HepG2 (cell line): ENCODE data around the gene U2AF1L4. TPM values are rescaled to one million over a fixed set of nuclear protein-coding genes. Genes with fewer than 3 reads are reported as not detected.

Source experiments
- HDAC1 ChIP-seq: sonication (generic); formaldehyde crosslinking; IDR thresholded peaks from 2 replicates; pipeline ENCODE4 v1.5.1; 2020; ENCODE audit warnings: mild to moderate bottlenecking, missing genetic modification reagents
- MATR3 ChIP-seq: sonication (generic); formaldehyde crosslinking; IDR thresholded peaks from 2 replicates; pipeline ENCODE4 v1.4.0; 2020; ENCODE audit warnings: missing genetic modification reagents
- NFE2 ChIP-seq: sonication (generic); formaldehyde crosslinking; IDR thresholded peaks from 2 replicates; pipeline ENCODE4 v1.4.0; 2020; ENCODE audit warnings: missing genetic modification reagents
- NR2C2 ChIP-seq: sonication (generic); formaldehyde crosslinking; IDR thresholded peaks from 2 replicates; pipeline ENCODE4 v1.4.0; 2020; ENCODE audit warnings: missing genetic modification reagents, mild to moderate bottlenecking, moderate library complexity, borderline replicate concordance
- PHF5A ChIP-seq: IDR thresholded peaks from one replicate; pipeline ENCODE4 v1.6.1; 2018; ENCODE audit warnings: low read depth, missing genetic modification reagents; ENCODE audit not compliant: unreplicated experiment
- ZHX1 ChIP-seq: sonication (generic); formaldehyde crosslinking; IDR thresholded peaks from 2 replicates; pipeline ENCODE4 v1.8.1; 2022; ENCODE audit warnings: low read depth, mild to moderate bottlenecking, missing genetic modification reagents
- ZKSCAN5 ChIP-seq: sonication (generic); formaldehyde crosslinking; IDR thresholded peaks from 2 replicates; pipeline ENCODE4 v1.5.1; 2020; ENCODE audit warnings: mild to moderate bottlenecking, missing genetic modification reagents
- ZNF138 ChIP-seq: sonication (generic); formaldehyde crosslinking; IDR thresholded peaks from 2 replicates; pipeline ENCODE4 v1.5.0; 2020; ENCODE audit warnings: mild to moderate bottlenecking, low read depth, missing genetic modification reagents
- ZNF274 ChIP-seq: sonication (generic); formaldehyde crosslinking; IDR thresholded peaks from 2 replicates; pipeline ENCODE4 v1.5.1; 2020; ENCODE audit warnings: mild to moderate bottlenecking, missing genetic modification reagents
- ZNF362 ChIP-seq: sonication (generic); formaldehyde crosslinking; IDR thresholded peaks from 2 replicates; pipeline ENCODE4 v1.4.0; 2020; ENCODE audit warnings: missing genetic modification reagents, mild to moderate bottlenecking, borderline replicate concordance
- polyA plus RNA-seq, 8 experiments: library from polyadenylated mRNA; depleted of rRNA in 3 of 8; stranded (reverse) in 7 of 8; unstranded in 1 of 8; fragments of >200 nt; fragmentation: Illumina TruSeq in 4 of 8; extraction: Trizol in 4 of 8; gene quantifications; 2 replicates each; pipeline versions ENCODE4 v1.2.1 to v1.2.3, GENCODE V29; 2011 to 2016; ENCODE audit warnings: low read depth in 4 of 8, missing spikeins in 1 of 8, mixed read lengths in 1 of 8; ENCODE audit not compliant: insufficient read depth in 1 of 8
- total RNA-seq, 5 experiments: library from RNA; depleted of rRNA; stranded (reverse); fragments of >200 nt; fragmentation: Illumina TruSeq; extraction: Trizol; gene quantifications; 2 replicates each; pipeline ENCODE4 v1.2.3, GENCODE V29; 2016; ENCODE audit warnings: low read depth in 1 of 5
- TF ChIP-seq, protein P1 (sequence below): IDR thresholded peaks from 2 replicates; pipeline ENCODE4 v1.6.1; 2016; ENCODE audit warnings: missing compliant biosample characterization, missing genetic modification reagents, borderline replicate concordance
- TF ChIP-seq, protein P2 (sequence below): sonication (generic); formaldehyde crosslinking; IDR thresholded peaks from 2 replicates; pipeline ENCODE4 v1.9.0; 2021; ENCODE audit warnings: mild to moderate bottlenecking, missing genetic modification reagents
- TF ChIP-seq, protein P3 (sequence below): sonication (generic); formaldehyde crosslinking; IDR thresholded peaks from 2 replicates; pipeline ENCODE4 v1.4.0; 2020; ENCODE audit warnings: missing genetic modification reagents, borderline replicate concordance

U2AF1L4 gene
- total and polyA plus RNA-seq, 2 of the 13 experiments (the other 11 are each of a cell fraction or from before 2014, with no cell fraction given): 7.9 to 15.4 TPM

DNA sequence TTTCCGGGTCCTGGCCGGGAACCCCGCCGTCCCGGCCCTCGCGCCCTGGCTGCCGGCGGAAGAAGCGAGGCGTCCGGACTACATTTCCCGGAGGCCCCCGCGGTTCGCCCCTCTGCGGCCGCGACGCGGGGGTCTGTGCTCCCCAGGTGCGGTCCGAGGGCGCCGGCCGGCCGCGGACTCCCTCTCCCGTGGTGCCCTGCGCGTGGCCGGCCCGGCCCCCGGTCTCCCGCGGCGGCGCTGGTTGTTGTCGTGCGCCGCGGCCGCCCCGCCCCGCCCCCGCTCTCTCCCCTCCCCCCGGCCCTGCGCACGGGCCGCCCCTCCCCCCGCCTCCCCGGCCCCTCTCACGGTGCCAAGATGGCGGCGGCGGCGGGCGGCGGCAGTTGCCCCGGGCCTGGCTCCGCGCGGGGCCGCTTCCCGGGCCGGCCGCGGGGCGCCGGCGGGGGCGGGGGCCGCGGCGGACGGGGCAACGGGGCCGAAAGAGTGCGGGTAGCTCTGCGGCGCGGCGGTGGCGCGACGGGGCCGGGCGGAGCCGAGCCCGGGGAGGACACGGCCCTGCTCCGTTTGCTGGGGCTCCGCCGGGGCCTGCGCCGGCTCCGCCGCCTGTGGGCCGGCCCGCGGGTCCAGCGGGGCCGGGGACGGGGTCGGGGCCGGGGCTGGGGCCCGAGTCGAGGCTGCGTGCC, 27.4 kb downstream of the U2AF1L4 start, which contains the start of gene KMT2B (continued):
- no peak for TF ChIP-seq ZHX1 (CRISPR knock-in tag)
- no peak for TF ChIP-seq PHF5A (CRISPR knock-in tag)
- no peak for TF ChIP-seq ZNF362 (CRISPR knock-in tag)
- peak; percentile 77; the same call in 1 of the 2 replicates for TF ChIP-seq NR2C2
- no peak for TF ChIP-seq HDAC1 (CRISPR knock-in tag)
- TF ChIP-seq ZKSCAN5 (CRISPR knock-in tag): no peak
- TF ChIP-seq NFE2 (CRISPR knock-in tag): no peak
- TF ChIP-seq, protein P1, sequence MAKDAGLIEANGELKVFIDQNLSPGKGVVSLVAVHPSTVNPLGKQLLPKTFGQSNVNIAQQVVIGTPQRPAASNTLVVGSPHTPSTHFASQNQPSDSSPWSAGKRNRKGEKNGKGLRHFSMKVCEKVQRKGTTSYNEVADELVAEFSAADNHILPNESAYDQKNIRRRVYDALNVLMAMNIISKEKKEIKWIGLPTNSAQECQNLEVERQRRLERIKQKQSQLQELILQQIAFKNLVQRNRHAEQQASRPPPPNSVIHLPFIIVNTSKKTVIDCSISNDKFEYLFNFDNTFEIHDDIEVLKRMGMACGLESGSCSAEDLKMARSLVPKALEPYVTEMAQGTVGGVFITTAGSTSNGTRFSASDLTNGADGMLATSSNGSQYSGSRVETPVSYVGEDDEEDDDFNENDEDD (CRISPR knock-in tag): peak; percentile 50; the same call in 1 of the 2 replicates
- TF ChIP-seq, protein P2, sequence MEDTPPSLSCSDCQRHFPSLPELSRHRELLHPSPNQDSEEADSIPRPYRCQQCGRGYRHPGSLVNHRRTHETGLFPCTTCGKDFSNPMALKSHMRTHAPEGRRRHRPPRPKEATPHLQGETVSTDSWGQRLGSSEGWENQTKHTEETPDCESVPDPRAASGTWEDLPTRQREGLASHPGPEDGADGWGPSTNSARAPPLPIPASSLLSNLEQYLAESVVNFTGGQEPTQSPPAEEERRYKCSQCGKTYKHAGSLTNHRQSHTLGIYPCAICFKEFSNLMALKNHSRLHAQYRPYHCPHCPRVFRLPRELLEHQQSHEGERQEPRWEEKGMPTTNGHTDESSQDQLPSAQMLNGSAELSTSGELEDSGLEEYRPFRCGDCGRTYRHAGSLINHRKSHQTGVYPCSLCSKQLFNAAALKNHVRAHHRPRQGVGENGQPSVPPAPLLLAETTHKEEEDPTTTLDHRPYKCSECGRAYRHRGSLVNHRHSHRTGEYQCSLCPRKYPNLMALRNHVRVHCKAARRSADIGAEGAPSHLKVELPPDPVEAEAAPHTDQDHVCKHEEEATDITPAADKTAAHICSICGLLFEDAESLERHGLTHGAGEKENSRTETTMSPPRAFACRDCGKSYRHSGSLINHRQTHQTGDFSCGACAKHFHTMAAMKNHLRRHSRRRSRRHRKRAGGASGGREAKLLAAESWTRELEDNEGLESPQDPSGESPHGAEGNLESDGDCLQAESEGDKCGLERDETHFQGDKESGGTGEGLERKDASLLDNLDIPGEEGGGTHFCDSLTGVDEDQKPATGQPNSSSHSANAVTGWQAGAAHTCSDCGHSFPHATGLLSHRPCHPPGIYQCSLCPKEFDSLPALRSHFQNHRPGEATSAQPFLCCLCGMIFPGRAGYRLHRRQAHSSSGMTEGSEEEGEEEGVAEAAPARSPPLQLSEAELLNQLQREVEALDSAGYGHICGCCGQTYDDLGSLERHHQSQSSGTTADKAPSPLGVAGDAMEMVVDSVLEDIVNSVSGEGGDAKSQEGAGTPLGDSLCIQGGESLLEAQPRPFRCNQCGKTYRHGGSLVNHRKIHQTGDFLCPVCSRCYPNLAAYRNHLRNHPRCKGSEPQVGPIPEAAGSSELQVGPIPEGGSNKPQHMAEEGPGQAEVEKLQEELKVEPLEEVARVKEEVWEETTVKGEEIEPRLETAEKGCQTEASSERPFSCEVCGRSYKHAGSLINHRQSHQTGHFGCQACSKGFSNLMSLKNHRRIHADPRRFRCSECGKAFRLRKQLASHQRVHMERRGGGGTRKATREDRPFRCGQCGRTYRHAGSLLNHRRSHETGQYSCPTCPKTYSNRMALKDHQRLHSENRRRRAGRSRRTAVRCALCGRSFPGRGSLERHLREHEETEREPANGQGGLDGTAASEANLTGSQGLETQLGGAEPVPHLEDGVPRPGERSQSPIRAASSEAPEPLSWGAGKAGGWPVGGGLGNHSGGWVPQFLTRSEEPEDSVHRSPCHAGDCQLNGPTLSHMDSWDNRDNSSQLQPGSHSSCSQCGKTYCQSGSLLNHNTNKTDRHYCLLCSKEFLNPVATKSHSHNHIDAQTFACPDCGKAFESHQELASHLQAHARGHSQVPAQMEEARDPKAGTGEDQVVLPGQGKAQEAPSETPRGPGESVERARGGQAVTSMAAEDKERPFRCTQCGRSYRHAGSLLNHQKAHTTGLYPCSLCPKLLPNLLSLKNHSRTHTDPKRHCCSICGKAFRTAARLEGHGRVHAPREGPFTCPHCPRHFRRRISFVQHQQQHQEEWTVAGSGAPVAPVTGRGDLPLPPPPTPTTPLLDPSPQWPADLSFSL (CRISPR knock-in tag): no peak
- TF ChIP-seq MATR3 (CRISPR knock-in tag): no peak
- no peak for TF ChIP-seq ZNF274 (CRISPR knock-in tag)
- no peak for TF ChIP-seq ZNF138 (CRISPR knock-in tag)
- TF ChIP-seq, protein P3, sequence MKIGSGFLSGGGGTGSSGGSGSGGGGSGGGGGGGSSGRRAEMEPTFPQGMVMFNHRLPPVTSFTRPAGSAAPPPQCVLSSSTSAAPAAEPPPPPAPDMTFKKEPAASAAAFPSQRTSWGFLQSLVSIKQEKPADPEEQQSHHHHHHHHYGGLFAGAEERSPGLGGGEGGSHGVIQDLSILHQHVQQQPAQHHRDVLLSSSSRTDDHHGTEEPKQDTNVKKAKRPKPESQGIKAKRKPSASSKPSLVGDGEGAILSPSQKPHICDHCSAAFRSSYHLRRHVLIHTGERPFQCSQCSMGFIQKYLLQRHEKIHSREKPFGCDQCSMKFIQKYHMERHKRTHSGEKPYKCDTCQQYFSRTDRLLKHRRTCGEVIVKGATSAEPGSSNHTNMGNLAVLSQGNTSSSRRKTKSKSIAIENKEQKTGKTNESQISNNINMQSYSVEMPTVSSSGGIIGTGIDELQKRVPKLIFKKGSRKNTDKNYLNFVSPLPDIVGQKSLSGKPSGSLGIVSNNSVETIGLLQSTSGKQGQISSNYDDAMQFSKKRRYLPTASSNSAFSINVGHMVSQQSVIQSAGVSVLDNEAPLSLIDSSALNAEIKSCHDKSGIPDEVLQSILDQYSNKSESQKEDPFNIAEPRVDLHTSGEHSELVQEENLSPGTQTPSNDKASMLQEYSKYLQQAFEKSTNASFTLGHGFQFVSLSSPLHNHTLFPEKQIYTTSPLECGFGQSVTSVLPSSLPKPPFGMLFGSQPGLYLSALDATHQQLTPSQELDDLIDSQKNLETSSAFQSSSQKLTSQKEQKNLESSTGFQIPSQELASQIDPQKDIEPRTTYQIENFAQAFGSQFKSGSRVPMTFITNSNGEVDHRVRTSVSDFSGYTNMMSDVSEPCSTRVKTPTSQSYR: peak; percentile 62; the same call in 1 of the 2 replicates
